GM21515 (cell line): ENCODE results near the gene CEP164.
"Not testable (repeated sequence)": the region's sequence is repeated elsewhere in the genome, so short reads cannot be mapped to it uniquely, and the experiment has no call there.

Source experiments
- ATAC-seq: cut with Tn5 transposase; IDR thresholded peaks from one replicate; pipeline ENCODE4 v1.9.1; 2021; ENCODE audit not compliant: unreplicated experiment

The CEP164 gene

DNA sequence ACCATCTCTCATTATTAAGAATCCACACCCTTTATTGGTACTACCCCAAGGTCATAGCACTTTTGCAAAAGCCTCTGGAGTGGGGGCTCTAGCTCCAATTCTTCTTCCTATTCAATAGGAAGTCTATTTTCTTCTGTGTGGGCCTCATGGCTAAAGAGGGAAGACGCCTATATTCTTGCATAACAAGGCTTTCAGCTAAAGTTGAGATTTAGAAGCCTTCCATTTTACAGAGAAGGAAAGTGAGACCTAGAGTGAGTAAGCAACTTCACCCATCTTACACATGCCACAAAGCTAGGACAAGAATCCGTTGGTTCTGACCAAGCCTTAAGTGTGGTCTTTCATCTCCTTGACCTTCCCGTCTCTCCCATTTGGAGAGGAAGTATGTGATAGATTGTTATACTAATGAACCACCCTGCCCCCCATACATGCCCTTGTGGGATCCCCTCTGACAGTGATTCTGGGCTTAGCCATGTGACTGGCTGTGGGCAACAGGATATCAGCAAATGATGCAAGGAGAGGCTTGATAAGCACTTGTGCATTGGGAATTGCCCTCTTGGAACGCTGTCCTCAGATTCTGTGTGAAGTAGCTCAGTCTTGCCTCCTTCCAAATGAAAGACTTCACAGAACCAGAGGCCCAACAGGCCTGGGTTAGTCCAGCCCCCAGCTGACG, 23.9 kb upstream of the CEP164 start:
- ATAC-seq = no peak

DNA sequence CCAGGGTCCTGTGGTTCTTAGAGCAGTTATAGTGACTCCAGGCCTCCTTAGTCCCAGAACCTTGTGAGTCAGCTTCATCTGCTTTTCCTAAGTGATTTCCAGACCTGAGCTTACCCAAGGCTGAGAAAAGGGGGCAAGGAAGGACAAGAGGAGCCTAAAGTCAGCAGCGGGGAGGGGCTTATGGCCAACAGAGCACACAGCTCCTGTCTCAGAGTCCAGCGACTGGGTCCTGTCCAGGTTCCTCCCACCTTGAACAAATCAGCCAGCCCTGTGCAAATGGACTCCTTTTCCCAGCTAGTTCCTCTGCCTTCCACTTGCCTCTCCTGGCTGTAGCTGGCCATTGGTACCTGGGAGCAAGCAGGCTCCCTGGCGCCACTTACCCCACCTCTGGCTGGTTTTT, 22.5 kb upstream of the CEP164 start:
- ATAC-seq = no peak

DNA sequence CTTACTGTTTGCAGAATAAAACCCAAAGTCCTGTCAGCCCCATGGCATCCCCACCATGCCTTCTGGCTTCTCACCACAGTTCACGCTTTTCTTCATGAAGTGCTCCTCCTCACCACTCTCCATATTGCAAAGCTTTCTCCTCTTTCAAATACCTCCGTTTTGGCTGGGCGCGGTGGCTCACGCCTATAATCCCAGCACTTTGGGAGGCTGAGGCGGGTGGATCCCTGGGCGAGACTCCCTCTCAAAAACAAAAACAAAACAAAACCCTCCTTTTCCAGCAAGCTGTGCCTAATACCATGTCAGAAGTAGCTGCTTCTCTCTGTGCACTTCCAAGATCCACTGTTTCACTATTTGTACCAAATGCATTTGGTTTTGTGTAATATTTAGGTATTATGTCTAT, 18.3 kb upstream of the CEP164 start:
- ATAC-seq = no peak

DNA sequence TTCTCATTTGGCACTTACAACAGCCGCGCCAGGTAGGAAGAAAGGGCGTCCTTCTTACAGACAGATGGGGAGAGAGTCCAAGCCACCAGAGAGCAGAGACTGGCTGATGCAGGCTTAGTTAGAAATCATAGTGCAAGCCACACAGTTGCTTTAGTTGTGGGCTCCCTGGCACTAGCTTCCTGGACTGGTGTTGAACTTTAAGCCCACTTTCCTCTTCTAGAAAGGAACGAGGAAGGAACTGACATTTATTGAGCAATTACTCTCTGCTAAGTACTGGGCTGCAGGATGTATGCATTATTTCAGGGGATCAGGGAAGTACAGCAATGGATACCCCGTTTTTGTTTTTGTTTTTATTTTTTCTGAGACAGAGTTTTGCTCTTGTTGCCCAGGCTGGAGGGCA, 14.6 kb upstream of the CEP164 start:
- ATAC-seq = no peak

DNA sequence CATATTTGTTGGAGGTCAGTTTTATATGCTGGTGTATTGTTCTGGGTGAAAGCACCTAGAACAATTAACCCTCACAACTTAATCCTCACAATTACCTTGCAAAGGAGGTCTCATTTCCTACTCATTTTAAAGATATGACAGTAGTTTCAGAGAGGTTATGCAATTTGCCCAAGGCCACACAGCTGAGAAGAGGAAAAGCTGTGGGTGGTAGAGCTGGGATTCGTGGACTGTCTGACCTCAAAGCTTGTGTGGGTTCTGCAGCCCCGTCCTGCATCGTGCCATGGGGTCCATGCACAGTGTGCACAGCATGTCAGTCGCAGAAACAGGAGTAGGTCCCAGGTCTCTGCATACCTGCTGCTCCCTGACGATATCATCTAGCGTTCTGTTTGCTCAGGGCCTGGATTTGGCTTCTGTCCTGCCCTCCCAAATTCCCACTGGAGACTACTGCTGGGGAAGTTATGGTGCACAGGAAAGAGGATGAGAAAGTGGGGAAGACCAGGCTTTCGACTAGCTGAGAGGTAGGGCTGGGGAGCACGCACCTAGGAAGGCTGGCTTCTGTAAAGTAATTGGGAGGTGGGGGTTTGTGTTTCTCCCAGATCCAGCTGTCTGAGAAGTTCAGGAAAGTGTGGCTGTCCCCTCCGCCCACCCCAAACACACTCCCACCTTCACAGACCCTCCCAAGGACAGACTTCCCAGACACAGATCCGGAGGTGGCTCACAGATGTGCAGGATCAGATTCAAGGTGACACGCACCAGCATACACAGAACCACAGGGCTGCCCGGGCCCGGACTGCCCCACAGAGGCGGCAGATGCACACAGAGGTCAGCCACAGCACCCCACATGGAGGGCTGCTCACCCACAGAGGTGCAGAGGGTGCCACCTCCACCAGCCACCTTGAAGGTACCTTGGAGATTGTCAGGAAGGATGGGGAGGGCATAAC, 13.6 kb upstream of the CEP164 start:
- ATAC-seq = no peak

DNA sequence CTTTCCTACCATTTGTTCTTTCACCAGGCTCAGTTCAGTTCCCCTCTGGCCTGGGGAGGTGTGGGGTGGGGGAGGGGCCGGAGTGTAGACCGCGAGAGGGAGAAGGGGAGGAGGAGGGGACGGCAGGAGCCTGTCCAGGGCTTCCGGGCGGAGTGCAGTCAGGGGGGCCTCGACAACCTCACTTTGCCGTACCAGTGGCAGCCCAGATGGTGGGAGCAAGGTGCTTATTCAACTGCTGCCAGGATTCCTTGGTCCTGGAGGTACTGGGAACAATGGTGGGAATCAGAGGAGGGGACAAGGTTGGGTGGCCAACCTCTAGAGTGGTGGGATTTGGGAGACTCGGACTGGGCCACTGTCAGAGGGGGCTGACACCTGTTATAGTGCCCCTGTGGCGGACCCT, 12.8 kb upstream of the CEP164 start:
- no peak for ATAC-seq

DNA sequence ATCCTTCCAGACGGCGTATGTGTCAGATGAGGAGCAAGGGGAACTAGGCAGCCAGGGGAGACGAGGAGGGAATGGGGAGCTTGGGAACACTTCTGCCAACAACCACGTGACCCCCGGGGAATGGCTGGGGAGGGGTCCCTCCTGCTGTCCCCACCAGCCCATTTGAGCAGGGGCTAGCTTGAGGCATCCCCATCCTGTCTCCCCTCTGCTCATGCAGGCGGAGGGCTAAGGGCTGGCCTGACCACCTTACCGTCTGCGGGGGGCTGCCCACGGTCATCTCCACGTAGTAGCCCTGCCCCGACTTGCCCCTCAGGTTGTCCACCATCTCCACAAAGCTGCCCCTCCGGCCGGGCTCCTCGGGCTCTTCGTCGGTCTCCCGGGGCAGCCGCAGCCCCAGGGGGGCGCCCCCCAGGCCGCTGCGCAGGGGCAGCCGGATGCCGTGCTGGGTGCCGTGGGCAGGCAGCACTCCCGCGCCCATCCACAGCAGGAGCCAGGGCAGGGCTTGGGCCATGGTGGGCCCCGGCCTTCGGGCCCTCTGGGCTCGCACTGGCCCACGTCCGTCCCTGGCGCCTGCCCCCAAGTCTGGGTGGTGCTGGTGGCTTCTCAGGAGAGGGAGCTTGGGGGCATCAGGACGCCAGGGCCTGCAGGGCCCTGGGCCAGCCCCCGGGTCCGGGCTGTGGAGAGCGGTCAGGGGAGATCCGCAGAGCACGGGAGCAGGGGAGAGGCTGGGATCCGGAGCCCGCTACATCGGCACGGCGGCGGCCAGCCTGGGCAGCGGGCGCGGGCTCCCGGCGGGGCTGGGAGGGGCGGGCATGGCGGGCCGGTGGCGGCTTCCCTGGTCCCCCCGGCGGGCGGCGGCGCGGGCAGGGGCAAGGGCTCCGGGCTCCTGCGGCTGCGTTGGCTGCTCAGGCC, 12.1 kb upstream of the CEP164 start:
- ATAC-seq = no peak

DNA sequence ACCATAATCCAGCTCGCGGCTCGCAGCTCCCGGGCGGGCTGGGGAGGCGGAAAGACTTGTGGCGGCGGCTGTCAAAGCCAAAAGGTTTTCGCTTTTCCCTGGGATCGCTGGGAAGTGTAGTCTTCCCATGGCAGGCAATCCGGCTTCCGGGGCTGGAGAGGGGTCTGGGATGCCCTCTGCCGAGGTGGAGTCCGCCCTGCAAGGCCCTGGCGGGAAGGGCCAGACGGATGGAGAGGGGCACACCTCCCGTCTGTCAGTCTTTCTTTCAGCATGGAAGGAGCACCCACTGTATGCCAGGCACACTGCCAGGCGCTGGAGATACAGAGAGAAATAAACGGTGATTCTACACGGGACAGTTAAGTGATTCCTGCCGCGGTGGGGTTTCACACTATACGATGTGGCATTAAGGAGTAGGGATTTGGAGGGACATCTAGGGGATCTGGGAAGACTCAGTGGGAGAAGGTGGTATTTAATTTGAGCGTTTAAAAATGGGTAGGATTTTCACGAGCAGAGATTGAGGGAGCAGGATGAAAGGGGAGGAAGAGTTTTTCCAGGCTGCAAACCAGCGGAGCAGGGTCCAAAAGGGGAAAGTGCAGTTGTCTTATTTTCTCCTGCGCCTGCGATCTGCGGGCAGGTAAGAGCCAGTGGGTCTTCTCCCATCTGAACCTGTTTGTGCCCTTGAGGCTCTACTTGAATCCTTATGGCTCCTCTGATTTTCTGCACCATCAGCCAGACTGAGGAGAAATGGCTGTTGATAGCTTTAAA, 11.3 kb upstream of the CEP164 start, which contains the start of gene BACE1:
BACE1 (minus strand) TSS at position 60 of the 765 bp plus-strand sequence. CDS start 461 bp downstream, outside the sequence.
- ATAC-seq = no peak

DNA sequence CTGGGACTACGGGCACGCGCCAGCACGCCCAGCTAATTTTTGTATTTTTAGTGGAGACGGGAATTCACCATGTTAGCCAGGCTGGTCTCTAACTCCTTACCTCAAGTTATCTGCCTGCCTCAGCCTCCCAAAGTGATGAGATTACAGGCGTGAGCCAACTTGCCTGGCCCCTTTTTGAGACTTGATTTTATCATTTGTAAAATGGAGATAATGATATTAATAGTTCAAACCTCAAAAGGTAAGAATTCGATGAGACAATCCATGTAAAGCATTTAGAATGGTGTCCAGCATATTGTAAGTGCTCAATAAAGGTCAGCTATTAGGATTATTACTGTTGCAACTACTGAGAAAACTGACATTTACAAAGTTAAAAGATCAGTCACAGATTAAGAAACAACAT, 8.9 kb upstream of the CEP164 start:
- ATAC-seq = no peak

DNA sequence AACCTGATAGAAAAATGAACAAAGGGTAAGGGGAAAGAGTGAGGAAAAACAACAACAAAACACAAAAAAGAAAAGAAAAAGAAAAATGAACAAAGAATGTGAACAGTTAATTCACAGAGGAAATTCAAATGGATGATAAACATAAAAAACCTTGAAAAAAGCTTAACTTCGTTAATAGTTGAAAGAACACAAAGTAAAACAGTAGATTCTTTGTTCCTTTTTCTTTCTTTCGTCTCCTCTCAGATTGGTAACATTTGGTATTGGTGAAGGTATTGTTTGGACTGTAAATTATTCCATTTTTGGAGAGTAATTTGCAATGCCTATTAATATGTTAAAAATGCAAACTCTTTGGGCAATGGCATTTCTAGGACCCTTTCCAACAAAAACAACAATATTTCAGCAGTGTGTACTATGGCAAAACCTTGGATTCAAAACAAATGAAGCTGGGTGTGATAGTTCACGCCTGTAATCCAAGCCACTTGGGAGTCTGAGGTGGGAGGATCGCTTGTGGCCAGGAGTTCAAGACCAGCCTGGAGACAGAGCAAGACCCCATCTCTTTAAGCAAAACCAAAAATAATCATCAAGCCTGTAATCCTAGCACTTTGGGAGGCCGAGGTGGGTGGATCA, 8.3 kb upstream of the CEP164 start:
- no peak for ATAC-seq

DNA sequence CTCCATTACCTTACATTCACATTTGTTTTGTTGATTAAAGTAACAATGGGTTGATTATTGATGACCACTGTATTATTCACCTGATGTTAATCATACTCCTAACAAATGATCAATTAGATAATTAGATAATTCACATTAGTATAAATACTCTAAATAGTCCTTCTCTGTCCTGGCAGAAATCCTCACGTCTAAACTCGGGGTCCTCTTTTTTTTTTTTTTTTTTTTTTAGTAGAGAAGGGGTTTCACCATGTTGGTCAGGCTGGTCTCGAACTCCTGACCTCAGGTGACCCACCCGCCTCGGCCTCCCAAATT, 443 bp upstream of the CEP164 start:
- ATAC-seq = not testable (repeated sequence)

DNA sequence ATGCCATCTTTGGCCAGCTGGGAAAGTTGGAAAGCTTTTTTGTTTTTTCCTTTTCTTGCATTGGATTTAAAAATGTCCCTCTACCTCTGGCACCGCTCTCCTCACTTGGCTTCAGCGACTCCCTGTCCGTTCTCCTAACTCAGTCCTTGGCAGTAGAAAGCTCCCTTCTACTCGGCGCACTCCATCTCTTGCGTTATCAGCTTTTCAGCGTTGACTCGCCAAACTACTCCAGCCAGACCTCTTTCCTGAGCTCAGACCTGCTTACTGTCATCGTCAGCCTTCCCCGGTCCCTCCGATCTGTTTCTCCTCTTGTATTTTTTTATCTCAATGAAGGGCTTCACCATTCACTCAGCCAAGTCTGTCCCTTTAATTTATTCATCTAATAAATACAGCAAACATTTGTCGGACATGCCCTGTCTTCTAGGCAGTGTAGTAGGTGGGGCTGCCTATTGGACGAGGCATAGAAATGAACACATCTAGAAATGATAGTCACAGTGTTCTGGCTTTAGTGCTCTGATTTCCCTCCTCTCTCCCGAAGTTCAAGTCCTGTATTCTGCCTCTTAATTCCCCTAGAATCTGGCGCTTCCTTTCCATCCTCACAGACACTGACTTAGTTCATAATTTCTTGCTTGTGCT, 839 bp downstream of the CEP164 start:
- ATAC-seq = peak; percentile 13

DNA sequence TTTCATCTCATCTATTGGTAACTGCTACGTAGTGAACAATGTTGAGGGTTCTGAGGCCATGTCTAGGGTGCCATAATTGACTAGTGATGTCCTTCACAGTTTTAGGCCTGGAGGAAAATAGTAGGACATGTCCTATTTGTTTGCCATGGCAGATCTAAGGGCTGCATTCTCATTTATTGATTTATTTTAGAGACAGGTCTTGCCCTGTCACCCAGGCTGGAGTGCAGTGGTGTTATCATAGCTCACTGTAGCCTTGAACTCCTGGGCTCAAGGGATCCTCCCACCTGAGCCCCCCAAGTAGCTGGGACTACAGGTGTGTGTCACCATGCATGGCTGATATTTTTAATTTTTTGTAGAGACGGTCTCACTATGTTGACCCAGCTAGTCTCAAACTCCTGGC, 5.2 kb downstream of the CEP164 start:
- no peak for ATAC-seq

DNA sequence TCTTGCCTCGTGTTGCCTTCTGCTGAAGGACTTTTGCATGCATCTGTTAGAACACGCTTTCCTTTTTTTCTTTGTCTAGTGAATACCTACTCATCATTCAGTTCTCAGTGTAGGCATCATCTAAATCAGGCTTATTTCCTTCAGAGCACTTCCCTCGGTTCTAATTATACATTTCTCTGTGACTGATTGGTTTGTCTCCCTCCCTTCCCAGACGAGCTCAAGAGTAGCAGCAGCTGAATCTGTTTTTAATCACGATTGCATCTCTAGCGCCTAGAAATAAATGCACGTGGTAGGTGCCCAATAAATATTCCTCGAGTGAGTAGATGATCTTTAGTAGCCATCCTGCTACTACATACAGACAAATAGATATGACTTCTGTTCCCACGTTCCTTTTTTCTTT, 6.3 kb downstream of the CEP164 start:
- ATAC-seq = no peak

DNA sequence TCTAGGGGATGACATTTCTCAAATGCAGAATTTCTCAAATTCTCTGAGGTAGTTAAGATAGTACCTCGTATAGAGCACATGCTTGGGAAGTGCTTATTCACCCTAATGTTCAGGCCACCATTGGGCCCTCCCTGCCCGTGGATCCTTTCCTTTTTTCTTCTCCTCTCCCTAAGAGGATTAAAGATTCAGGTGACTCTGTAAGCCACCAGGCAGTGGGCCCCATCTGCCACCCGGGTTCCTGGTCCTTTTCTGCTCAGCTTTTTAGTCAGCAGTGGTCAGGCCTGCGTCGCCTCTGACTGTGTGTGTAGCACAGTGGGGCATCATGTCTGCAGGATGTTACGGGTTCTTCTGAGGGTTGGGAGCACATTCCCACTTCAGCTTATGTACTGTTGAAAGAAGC, 7.2 kb downstream of the CEP164 start:
- ATAC-seq = no peak

DNA sequence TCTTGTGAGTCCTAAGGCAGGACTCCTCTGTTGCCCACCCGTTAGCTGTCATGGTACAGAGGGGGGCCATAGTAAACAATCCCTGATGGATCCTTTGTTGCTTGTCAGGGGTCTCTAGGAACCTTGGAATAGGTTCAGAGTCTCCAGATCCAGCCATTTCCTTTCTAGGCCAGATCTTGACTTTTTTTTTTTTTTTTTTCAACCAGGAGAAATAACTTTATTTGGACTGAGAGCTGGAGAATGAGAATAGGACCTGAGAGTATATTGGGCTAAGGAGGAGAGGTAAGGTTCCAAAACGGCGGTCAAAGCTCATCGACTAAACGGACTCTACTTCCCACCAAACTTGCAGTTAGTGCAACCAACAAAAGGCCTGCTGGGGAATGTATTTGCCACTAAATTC, 7.7 kb downstream of the CEP164 start:
- ATAC-seq = no peak

DNA sequence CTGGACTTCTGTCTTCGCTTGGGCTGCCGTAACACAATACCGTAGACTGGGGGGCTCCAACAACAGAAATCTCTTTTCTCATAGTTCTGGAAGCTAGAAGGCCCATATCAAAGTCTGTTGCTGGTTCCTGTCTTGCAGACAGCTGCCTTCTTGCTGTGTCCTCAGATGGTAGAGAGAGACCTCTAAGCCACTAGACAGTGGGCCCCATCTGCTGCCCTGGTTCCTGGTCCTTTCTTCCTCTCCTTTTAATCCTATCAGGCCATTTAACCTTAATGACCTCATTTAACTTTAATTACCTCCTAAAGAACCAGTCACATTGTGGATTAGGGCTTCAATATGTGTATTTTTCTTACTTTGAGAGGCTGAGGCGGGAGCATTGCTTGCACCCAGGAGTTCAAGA, 9.4 kb downstream of the CEP164 start:
- ATAC-seq = no peak

DNA sequence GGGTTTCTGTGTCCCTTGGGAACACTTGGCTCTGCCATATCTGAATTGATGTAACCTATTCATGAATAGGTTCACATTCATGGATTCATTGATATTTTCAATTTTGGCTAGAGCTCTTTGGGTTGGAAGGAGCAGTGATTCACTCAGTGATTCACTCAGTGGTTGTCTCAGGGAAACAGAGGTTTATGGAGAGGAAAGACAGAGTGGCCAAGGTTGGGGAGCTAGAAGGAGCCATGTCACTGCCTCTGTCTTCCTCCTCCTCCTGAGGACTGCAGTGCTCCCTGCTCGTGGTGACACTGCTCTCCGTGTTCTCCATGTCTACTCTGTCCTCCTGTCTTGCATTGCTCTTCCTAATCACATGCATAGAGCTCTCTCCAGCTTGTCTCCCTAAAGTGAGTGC, 17.4 kb downstream of the CEP164 start:
- no peak for ATAC-seq

DNA sequence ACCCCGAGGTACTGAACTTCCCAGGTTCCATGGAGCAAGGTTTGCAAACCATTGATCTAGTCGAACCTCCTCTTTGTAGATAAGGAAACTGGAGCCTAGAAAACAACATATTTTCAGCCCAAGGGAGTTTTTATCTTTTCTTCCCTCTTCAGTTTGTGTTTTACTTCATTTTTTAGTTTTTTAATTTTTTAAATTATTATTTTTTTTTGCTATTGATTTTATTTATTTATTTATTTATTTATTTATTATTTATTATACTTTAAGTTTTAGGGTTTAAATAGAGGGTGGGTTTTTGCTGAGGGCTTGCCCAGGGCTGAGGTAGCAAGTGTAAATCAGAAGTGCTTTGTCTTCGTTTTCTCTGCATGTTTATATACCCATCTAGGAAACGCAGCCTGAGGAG, 26.9 kb downstream of the CEP164 start:
- ATAC-seq = no peak
